A549 (cell line): Measurements from ENCODE around the gene GPR55.

Source experiments
- CTCF ChIP-seq: fragments of >200 bp; sonication (Bioruptor Twin); formaldehyde crosslinking; IDR thresholded peaks from 3 replicates; pipeline ENCODE4 v1.5.1; 2016
- EP300 ChIP-seq, 2 experiments: fragments of >200 bp; sonication (Bioruptor Twin); formaldehyde crosslinking; IDR thresholded peaks; 2 replicates in 1 of 2; 3 replicates in 1 of 2; pipeline ENCODE4 v1.6.1; 2016 to 2017
- HDAC2 ChIP-seq: fragments of 200-600 bp; sonication (generic); IDR thresholded peaks from 2 replicates; pipeline ENCODE4 v1.6.1; 2016
- MAFK ChIP-seq: fragments of 450-650 bp; IDR thresholded peaks from 2 replicates; pipeline ENCODE4 v1.6.1; 2014; ENCODE audit not compliant: partially characterized antibody
- MAZ ChIP-seq: fragments of 150-350 bp; IDR thresholded peaks from 2 replicates; pipeline ENCODE4 v1.6.1; 2014; ENCODE audit warnings: antibody characterized with exemption, low read depth, low read length, borderline replicate concordance
- NFE2L2 ChIP-seq: fragments of 150-350 bp; conservative IDR thresholded peaks from 2 replicates; pipeline ENCODE4 v1.6.1; 2014; ENCODE audit warnings: low read length
- POLR2A ChIP-seq: IDR thresholded peaks from 2 replicates; pipeline ENCODE4 v1.6.1; 2012; ENCODE audit warnings: mild to moderate bottlenecking, low read length

GRCh38 chr2:230947235-230947576 is 22.2 kb upstream of the GPR55 start:
- TF ChIP-seq CTCF (no peak), MAZ (no peak), POLR2A (no peak), HDAC2 (no peak), MAFK (no peak), EP300 (IDR thresholded peaks at IDR 0.05) (no peak), NFE2L2 (no peak)
